ENCODE measurements around the gene CNTN4.

DNA sequence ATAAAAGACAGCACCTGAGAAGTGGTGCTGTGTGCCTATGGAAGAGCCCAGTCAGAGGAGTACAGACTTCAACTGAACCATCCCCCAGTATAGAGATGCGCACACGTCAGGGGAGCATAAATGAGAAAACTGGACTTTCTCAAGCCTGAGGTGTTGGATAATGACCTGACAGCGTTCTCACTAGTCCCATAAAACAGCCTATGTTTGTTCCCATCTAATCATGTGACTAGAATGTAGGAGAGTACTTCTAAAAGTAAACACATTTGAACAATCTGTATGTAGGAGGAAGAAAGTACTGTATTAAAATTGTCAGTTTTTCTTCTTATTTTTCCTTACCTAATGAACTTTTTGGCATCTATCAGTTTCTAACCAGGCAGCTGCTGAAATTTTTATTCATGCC lies 498.9 kb downstream of the CNTN4 start:
- TF ChIP-seq CTCF (IDR thresholded peaks at IDR 0.05) (no peak), POLR2AphosphoS5 (IDR thresholded peaks at IDR 0.05; ENCODE audit: insufficient read depth in 1 of 2, low read depth in 1 of 2) (no peak)

All from vagina (tissue), 2 donors.